Nephron progenitor cell (in vitro differentiated cells): ENCODE results near the gene SRP68.
A peak's percentile ranks its signal among the peaks of the same experiment; 100 is the strongest.
"Not testable (repeated sequence)": the region's sequence is repeated elsewhere in the genome, so short reads cannot be mapped to it uniquely, and the experiment has no call there.

Experiments
- DNase-seq: peaks from one replicate; pipeline ENCODE4 v3.0.0; 2021
- H3K27ac Mint-ChIP-seq: 2 replicates; pipeline ENCODE4 v1.8.0; 2021; ENCODE audit warnings: mild to moderate bottlenecking, moderate library complexity, mixed read lengths
- H3K27me3 Mint-ChIP-seq: 2 replicates; pipeline ENCODE4 v1.8.0; 2021; ENCODE audit warnings: mild to moderate bottlenecking, low read depth, mixed read lengths; ENCODE audit not compliant: poor library complexity
- H3K36me3 Mint-ChIP-seq: 2 replicates; pipeline ENCODE4 v1.8.0; 2021; ENCODE audit warnings: low read depth, mixed read lengths
- H3K4me1 Mint-ChIP-seq: 2 replicates; pipeline ENCODE4 v1.8.0; 2021; ENCODE audit warnings: mixed read lengths
- H3K4me3 Mint-ChIP-seq: 2 replicates; pipeline ENCODE4 v1.8.0; 2021; ENCODE audit warnings: mild to moderate bottlenecking, moderate library complexity, mixed read lengths
- H3K9me3 Mint-ChIP-seq: 2 replicates; pipeline ENCODE4 v1.8.0; 2021; ENCODE audit warnings: mild to moderate bottlenecking, moderate library complexity, mixed read lengths
- TF ChIP-seq, protein P1 (sequence below): fragments of 200-600 bp; sonication (generic); IDR thresholded peaks from 2 replicates; pipeline ENCODE4 v1.5.0; 2021; ENCODE audit warnings: antibody characterized with exemption

Gene SRP68

DNA sequence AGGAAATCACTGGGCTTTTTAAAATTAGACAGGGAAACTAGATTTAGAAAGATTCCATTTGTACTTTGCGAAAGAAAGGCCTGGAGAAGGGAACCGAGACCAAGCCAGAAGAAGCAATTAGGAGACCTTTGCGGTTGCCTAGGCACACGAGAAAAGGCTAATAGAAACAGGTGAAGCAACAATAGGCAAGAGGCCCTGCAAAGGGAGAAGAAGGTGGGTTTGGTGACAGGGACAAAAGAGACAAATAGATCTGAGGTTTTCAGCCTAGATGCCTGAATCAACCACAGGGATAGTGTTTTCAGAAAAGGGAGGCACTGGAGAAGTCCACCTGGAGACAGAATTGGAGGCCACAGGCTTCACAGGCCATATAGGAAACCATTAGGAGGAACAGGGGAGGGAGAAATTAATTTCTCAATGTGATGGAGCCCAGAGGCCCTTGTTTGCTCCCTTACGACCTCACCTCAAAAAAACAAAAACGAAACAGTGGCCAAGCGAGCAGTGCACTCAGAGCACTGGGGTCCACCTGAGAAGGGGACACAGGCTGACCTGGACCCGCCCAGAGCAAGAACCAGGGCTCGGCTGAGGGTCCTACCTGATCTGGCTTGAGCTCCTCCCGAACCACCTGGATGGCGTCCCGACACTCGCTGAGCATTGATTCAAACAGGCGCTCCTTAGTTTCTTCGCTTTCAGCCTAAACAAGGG lies 22.3 kb downstream of the SRP68 start:
- Mint-ChIP-seq H3K27me3 (no peaks in the 10 kb centered on the region), H3K4me3 (no peak overlapping the region), H3K27ac (peak overlapping the region; percentile 65), H3K36me3 (peaks cover 77% of the 10 kb centered on the region), H3K9me3 (no peaks in the 10 kb centered on the region), H3K4me1 (peaks cover 16% of the 10 kb centered on the region)
- TF ChIP-seq, protein P1, sequence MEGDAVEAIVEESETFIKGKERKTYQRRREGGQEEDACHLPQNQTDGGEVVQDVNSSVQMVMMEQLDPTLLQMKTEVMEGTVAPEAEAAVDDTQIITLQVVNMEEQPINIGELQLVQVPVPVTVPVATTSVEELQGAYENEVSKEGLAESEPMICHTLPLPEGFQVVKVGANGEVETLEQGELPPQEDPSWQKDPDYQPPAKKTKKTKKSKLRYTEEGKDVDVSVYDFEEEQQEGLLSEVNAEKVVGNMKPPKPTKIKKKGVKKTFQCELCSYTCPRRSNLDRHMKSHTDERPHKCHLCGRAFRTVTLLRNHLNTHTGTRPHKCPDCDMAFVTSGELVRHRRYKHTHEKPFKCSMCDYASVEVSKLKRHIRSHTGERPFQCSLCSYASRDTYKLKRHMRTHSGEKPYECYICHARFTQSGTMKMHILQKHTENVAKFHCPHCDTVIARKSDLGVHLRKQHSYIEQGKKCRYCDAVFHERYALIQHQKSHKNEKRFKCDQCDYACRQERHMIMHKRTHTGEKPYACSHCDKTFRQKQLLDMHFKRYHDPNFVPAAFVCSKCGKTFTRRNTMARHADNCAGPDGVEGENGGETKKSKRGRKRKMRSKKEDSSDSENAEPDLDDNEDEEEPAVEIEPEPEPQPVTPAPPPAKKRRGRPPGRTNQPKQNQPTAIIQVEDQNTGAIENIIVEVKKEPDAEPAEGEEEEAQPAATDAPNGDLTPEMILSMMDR = no peak
- no peak for DNase-seq

DNA sequence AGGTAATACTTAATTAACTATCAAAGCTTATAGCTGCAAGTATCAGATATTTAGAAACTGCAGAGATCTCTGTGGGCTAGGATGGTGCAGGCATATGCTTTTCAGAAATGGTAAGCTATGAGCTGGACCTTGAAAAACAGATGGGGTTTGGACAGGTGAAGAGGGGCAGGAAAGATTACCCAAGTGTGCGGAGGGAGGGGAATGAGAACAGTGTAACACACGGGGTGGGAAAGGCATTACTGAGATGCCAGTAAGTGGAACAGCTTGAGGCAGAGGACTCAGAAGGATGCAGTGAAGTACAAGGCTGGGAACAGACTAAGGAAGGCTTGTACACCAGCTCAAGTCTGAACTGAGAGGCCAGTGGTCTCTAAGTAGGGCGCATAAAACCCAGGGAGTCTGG lies 23.1 kb downstream of the SRP68 start:
- H3K27ac Mint-ChIP-seq = peak overlapping the region; percentile 3
- no peak for DNase-seq
- no peaks in the 10 kb centered on the region for H3K27me3 Mint-ChIP-seq
- H3K4me1 Mint-ChIP-seq = peaks cover 16% of the 10 kb centered on the region
- no peaks in the 10 kb centered on the region for H3K9me3 Mint-ChIP-seq
- H3K4me3 Mint-ChIP-seq = no peak overlapping the region
- peaks cover 84% of the 10 kb centered on the region for H3K36me3 Mint-ChIP-seq
- TF ChIP-seq, protein P1 = no peak

DNA sequence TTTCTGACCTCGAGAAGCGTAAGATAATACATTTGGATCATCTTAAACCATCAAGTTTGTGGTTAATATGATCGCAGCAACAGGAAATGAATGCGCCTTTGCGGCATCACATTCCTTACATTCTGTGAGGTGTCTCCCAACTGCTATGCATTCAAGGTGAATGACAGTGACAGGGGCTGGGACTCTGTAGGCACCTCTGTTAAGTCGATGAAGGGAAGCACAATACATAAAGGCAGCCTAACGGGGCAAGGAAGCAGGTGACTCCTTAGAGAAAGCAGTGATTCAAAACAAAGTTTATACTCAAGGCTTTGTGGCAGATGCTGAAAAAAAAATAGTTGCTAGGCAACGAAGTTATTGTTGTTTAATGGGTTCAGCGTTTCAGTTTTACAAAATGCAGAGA lies 23.6 kb downstream of the SRP68 start:
- Mint-ChIP-seq H3K27me3 (no peaks in the 10 kb centered on the region), H3K27ac (no peak overlapping the region), H3K4me1 (peaks cover 11% of the 10 kb centered on the region), H3K9me3 (no peaks in the 10 kb centered on the region), H3K4me3 (no peak overlapping the region), H3K36me3 (peaks cover 84% of the 10 kb centered on the region)
- DNase-seq = no peak
- TF ChIP-seq, protein P1 = no peak

DNA sequence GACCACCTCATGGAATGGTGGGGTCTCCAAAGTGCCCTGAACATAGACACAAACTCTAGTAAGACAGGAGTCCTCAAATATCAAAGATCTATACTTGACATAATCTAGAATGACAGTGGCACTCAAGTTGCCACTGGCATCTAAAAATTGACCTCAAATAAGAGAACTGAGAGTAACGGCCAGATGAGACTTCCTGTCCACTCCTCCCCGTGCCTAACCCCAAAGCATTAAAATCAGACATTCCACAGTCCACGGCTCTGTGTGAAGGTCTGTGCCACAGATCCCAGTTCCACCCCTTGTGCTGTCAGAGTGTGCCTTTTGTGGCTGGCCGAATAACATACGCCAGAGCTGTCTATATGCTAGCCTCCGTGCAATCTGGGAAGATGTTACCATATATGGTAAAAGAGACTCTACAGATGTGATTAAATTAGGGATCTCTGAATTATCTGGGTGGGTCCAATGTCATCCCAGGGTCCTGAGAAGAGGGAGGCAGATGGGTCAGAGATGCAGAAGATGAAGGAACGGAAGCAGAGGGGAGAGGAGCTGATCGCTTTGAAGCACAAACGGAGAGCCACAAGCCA lies 24.2 kb downstream of the SRP68 start:
- no peaks in the 10 kb centered on the region for H3K9me3 Mint-ChIP-seq
- TF ChIP-seq, protein P1 = no peak
- H3K4me3 Mint-ChIP-seq = no peak overlapping the region
- peaks cover 6% of the 10 kb centered on the region for H3K4me1 Mint-ChIP-seq
- peaks cover 84% of the 10 kb centered on the region for H3K36me3 Mint-ChIP-seq
- H3K27me3 Mint-ChIP-seq = no peaks in the 10 kb centered on the region
- peak overlapping the region; percentile 28 for H3K27ac Mint-ChIP-seq
- no peak for DNase-seq

DNA sequence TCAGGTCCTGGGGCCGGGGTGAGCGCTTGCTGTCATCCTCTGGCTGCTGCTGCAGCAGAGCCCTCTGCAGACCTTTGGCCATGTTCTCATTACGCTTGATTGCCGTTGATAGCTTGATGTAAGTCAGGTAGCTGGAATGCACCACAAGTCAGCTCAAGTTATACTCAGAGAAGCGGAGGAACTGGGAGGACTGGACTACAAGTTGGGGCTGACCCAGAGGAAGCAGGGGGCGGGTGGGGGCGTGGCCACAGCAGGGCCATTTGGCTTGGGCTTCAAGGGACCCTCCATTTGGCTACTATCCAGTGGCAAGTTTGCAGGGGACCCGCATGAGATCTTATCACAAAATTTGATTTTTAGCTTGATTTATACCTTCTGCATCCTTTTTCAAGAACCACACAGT lies 26.3 kb downstream of the SRP68 start:
- peaks cover 4% of the 10 kb centered on the region for H3K4me1 Mint-ChIP-seq
- H3K27me3 Mint-ChIP-seq = no peaks in the 10 kb centered on the region
- no peak for DNase-seq
- no peak overlapping the region for H3K4me3 Mint-ChIP-seq
- no peaks in the 10 kb centered on the region for H3K9me3 Mint-ChIP-seq
- no peak overlapping the region for H3K27ac Mint-ChIP-seq
- H3K36me3 Mint-ChIP-seq = peaks cover 90% of the 10 kb centered on the region
- TF ChIP-seq, protein P1 = no peak

DNA sequence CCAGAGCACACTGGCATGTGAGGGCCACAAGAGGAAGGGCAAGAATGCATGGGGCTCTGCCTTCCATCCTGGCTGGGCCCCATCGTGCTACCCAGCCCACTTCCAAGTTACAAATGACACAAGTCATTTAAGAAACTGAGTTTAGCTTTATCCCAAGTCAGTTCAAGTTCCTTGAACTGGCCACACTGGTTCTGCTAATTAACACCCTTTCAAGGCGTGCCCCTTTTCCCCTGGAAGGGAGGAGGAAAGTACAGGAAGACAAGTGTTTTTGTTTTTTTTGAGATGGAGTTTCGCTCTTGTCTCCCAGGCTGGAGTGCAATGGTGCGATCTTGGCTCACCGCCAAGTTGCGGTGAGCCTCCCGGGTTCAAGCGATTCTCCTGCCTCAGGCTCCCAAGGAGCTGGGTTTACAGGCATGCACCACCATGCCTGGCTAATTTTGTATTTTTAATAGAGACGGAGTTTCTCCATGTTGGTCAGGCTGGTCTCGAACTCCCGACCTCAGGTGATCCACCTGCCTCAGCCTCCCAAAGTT lies 27.8 kb downstream of the SRP68 start:
- H3K4me3 Mint-ChIP-seq, H3K27ac Mint-ChIP-seq, H3K9me3 Mint-ChIP-seq, H3K27me3 Mint-ChIP-seq, DNase-seq: not testable (repeated sequence)
- peaks cover 18% of the 10 kb centered on the region for H3K4me1 Mint-ChIP-seq
- peaks cover 89% of the 10 kb centered on the region for H3K36me3 Mint-ChIP-seq

DNA sequence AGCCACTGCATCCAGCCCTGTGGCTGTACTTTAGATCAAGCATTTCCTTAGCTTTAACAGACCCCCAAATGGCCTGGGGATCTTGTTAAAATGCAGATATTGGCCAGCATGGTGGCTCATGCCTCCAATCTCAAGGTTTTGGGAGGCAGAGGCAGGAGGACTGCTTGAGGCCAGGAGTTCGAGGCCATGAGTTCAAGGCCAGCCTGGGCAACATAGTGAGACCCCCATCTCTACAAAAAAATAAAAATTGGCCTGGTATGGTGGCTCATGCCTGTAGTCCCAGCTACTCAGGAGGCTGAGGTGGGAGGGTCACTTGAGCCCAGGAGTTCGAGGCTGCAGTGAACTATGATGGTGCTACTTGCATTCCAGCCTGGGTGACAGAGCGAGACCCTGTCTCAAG lies 29.4 kb downstream of the SRP68 start:
- Mint-ChIP-seq H3K4me1 (peaks cover 35% of the 10 kb centered on the region), H3K36me3 (peaks cover 89% of the 10 kb centered on the region)
- H3K4me3 Mint-ChIP-seq, H3K27ac Mint-ChIP-seq, DNase-seq, H3K9me3 Mint-ChIP-seq, H3K27me3 Mint-ChIP-seq: not testable (repeated sequence)
